Measurements from ENCODE around the gene CBLN2.

- TF ChIP-seq GATA2 (IDR thresholded peaks at IDR 0.05; ENCODE audit: low read depth, low read length), result no peak
- TF ChIP-seq GATA3 (IDR thresholded peaks at IDR 0.05; ENCODE audit: low read depth, low read length), result no peak
These were observed 11.0 kb upstream of the CBLN2 start for GRCh38 chr18:72555101-72555500.

Data from SH-SY5Y (cell line).